HG03342 (cell line): ENCODE results near the gene C18orf63.
A peak's percentile ranks its signal among the peaks of the same experiment; 100 is the strongest.

Source experiments
- ATAC-seq: cut with Tn5 transposase; IDR thresholded peaks from one replicate; pipeline ENCODE4 v1.9.1; 2021; ENCODE audit warnings: mild to moderate bottlenecking, moderate library complexity; ENCODE audit not compliant: unreplicated experiment

C18orf63 gene

DNA sequence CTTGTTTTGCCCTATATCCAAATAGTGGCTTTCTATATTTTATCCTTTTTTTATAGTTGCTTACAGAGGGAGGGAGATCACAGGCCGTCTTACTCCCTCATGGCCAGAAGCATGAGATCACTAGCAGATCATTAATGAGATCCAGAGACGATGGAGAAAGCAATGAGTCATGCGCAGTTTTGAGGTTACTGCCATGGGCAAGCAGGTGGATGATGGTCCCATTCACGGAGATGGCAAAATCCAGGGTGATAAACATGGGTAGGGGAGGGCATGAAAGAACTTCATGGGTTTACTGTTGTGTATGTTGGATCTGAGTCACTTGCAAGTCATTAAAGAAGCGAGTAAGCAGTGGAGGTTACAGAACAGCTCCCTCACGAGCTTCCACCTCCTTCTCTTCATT lies 60.4 kb downstream of the C18orf63 start:
- no peak for ATAC-seq

DNA sequence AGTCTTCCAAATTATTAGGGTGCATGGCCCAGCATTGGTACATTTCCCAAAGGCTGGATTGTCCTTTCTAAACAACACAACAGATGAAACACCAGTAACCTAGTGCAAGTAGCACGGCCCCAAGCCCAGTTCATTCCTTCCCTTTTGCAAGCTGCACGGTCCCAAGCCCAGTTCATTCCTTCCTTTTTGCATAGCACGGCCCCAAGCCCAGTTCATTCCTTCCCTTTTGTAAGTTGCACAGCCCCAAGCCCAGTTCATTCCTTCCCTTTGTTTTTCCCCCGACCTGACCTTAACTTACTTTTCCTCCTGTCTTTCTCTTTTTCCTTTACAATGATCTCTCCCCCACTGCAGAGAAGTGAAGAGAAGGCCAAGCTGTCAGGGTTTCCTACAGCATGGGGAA lies 60.9 kb downstream of the C18orf63 start:
- no peak for ATAC-seq

DNA sequence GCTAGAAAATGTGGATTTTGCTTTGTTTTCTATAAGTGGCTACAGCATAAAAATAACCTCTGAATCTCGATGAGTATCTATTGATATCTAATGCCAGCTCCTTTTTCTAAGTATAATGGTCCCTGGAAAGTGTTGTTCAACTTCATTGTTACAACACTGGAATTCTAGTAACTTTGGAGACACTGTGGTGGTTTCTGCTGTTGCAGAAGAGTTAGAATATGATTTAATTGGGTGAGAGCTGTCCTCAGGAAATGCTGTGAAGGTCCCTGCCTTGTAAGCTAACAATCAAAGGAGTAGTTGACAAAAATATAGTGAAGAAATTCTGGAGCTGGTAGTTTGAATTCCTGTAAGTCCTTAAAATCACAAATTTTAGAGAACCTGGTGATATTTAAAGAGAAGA lies 62.1 kb downstream of the C18orf63 start:
- ATAC-seq, result no peak

DNA sequence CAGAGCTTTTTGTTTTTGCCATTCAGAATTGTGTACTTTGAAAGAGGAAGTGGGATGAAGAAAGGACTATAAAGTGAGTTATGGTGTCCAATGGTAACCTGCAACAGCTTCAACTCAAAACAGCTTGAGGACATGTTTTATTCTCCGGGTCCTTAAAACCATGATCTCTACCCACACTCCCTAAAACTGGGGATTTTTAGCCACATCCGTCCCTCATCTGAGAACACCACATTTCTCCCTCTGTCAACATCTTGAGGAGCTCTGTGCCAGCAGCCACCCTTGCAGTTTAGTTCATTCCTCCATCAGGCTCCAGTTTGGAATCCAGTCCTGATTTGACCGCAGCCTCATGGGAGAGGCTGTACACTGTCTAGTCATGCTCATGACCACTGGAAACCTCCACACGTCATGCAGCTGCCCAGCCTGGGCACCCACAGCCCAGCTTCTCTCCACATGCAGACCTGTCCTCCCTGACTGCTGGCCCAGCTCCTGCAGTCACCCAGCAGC lies 62.6 kb downstream of the C18orf63 start:
- peak; percentile 72 for ATAC-seq

DNA sequence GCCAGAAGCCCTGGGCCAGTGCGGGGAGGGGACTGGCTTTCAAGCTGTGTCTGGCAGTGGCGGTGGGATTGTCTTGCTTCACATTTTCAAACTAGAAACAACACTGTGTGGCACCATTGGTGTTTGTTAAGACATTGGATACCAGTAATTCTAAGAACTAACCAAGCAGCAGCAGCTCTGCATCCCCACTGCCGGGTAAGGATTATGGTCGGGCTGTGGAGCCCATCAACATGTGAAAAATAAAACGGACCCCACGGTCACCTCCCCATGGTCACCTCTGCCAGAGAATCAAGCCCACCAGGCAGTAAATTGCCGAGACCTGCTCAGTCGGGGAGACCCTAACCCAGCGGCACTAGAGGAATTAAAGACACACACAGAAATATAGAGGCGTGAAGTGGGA lies 65.3 kb downstream of the C18orf63 start:
- ATAC-seq, result no peak

DNA sequence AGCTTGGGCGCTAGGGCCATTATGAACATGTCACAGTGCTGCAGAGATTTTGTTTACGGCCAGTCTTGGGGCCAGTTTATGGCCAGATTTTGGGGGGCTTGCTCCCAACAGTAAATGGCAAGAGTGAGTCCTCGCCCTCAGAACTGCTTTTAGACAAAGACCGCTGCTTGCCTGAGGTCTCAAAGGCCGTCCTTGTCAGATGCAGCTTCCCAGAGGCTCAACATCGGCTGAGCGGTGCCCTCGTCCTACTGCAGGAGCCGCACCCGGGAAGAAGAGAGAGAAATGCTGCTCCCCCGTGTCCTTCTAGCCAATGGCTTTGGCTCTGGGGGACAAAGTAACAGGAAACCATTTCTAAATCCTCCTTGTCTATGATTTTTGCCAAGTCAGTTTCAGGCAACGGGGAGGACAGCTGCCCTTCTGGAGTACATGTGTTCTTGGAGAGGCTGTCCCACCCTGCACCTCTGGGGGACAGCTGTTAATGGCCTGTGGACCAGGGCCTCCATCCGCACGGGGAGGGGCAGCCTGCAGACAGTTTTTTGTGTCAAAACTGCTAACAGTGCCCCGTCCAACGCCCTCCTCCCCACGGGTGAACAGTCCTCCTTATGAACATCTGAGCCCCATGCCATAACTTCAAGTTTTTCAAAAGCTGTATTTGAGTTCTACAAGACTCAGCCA lies 66.1 kb downstream of the C18orf63 start:
- no peak for ATAC-seq

DNA sequence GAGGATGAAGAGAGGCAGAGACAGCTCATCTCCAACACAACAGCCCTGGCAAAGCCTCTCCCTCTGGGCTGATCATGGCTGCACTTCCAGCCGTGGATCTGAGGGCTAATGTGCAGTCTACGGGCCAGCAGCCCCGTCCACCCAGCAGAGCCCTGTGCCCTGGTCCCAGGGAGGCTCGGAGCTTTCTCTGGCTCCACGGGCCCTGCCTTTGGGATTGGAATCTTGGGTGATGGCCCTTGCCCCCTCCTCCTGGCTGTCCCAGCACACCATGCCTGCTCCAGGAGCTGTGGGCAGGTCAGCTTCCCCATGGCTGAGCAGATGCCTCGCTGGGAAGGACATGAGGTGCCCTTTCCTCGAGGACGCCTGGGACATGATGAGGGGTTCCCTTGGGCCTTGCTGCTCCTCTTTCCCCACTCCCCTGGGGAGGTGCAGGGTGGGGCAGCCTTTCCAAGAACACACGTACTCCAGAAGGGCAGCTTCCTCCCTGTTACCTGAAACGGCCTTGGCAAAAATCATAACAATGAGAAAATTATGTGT lies 66.9 kb downstream of the C18orf63 start:
- ATAC-seq, result no peak

DNA sequence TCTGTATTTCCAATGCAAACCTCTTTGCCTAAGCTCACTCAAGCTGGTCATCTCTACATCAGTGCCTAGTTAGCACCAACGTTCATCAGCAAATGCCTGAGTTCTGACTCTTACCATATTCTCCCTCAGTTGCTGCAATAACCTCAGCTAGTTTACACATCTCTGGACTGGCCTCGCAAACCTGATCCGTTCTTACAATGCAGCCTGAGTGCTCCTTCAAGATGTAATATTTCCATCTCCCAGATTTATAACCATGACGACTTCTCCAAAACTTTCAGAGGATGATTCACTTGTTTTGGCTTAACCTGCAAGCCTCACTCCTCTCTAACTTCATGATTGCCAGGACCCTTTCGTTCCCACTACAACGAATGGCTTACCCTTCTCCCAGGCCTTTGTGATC lies 71.7 kb downstream of the C18orf63 start:
- ATAC-seq, result no peak

DNA sequence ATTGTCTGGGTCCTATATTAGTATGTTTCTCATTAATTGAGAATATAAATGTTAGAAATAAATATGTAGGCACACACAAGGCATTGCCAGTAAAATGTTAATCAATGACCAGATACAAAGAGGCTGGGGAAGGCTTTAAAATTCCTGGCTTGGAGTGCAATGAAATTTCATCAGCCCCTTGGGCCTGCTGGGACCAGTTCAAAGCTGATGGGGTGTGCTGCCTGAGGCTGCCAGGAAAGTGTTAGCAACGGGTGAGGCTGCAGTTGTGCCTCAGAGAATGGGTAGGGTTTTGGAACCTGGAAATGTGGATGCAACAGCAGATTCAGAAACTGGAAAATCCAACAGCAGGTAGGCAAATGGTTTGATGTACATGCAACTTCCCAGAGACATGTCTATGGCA lies 72.6 kb downstream of the C18orf63 start:
- no peak for ATAC-seq

DNA sequence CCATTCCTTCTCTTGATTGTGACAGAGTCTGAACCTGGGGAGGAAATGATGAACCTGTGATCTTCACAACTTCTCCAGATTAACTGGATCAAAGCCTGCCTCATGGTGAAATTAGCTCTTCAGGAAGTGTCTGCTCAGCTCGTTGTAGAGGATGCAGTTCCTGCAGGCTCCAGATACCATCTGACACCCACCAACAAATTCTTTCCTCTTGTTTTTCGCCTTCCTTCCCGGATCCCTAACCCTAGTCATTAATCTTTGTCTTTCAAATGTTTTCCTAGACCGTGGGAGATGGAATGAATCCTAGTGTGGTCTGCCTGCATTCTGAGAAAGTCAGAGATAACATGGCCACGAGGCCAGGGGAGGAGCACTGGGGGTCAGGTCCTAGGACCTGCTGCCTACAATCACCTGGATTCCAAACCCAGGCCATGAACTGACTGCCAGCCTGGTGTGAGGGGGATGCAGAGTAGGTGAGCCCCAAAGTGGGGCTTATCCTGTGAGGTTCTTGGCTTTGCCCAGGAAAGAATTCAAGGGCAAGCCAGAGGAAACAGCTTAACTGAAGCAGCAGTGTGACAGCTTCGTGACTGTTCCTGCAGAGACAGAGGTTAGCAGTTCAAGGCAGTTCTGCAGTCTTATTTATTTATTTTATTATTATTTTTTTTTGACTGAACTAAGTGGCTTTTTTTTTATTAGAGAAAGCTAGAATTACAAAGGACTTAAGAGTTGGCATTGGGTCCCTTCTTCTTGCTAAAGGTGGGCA lies 73.7 kb downstream of the C18orf63 start:
- ATAC-seq, result no peak

DNA sequence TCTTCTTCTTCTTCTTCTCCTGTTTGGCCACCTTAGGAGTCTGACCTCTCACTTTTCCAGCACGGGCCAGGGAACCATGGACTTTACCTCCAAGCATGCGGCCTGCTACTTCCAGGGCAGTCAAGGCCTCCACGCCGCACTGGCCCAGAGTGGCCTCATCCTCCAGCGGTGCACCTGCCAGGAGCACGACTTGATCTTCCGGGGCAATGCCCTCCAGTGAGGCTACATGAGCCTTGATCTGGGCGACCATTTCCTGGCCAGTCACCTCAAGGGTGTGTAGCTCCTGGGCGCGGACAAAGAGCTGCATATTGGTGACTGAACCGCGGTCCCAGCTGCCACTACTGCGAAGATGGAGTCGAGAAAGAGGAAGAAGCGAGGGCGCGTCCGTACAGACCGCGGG lies 74.4 kb downstream of the C18orf63 start:
- ATAC-seq, result no peak

DNA sequence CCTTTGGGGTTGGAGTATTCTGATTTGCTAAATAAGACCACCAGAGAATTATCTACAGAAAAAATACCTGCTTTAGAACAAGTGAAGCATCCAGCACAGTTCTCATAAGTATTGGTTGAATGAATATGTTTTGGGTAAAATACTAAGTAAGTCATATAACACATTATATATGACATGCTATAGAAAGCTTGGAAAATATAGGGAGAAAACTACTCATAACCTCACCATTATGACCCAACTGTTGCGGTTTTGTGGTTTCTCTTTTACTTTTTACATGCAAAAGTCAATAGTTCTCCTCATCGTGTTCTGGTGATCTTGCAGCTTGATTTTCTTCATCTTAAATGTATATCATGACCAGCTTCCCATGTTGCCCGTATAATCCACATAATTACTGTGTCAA lies 75.3 kb downstream of the C18orf63 start:
- no peak for ATAC-seq

DNA sequence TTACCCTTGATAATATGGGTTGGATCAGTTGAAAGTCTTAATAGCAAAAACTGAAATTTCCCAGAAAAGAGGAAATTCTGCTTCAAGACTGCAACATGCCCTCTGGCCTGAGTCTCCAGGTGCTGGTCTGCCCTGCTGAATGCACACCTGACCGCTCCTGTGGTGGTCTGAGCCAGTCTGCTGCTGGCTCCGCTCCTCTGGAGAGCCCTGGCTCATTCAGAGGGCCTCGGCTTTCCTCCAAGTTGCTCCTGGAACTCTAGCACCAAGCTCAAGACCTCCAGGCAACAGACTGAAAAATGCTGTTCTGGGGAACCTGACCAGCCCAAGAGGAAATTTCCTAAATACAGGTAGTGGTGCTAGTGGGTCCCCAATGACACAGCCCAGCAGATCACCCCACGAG lies 76.7 kb downstream of the C18orf63 start:
- no peak for ATAC-seq

DNA sequence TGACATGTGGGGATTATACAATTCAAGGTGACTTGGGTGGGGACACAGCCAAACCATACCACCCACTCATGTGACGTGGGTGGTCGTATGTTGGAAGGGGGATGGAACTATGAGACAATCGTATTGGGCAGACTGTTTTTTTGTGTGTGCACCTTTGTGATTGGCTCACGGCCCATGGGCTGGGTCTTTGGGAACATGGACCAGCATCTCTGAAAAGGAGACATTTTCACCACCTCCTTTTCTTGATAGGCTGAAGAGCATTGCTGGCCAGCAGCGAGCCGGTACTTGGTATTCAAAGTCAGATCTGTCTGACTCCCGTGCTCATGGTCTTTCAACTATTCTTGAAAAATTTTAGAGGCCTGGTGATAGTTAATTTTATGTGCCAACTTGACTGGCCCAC lies 79.4 kb downstream of the C18orf63 start:
- ATAC-seq, result no peak

DNA sequence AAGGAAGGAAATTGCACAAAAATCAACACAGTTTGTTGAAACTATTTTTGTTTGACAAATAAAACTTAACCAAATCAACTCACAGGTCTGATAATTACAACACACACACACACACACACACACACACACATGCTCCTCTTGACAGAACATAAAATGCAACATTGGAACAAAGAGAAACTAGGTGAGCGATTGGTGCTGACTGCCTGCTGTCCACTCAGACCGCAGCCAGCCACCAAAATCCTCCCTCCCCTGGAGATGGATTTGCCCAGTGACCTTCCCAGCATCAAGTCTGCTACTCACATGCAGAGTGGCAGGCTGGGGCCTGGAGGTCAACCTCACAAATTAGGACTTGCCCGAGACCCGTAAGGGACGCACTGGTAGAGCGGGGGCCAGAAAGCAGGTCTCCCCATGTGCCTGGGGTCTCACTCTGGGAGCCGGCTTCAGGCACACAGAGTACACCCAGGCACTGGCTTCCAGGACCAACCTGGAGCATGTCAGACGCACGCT lies 80.1 kb downstream of the C18orf63 start:
- ATAC-seq, result no peak

DNA sequence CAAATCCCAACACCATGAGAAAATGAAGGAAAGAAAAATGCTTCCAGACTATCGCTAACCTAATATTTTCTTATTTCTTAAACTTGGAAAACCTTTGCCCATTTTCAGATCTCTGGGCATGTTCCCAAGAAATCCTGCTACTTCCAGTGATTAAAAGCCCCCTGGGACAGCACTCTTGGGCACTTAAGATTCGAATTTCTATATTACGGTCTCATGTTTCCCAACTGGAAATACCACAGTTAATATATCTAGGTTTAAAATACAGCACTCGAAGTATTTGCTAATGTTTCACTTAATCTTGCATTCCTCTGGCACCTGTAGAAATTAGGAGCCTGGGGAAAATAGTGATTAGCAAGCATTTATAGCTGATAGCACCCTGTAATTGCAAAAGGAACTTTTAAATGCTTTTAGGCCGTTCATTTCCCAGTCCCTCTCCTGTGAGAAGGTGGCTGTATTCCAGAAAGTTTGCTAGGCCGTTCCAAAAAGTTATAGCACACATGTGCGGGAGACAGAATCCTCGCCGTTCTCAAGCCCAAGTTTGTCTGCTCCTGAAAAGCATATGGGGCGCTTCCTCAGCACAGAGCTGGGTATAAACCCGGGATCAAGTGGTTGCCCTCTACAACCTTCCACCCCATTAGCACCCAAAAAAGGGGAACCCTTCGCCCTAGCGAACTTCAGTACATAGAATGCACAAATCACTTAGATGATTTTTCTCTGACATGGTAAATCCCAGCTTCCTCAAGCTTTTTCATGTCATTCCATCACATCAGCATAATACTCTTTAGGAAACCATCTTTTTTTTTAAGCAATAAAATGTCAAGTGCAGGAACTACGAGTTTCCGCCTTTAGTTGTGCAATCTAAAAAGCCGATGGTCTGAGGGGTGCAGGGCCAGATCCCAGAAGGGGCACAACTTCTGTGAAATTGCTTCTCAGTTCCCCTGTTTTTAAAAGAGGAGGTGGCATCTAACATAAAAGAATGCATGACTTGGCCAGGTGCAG lies 80.8 kb downstream of the C18orf63 start:
- ATAC-seq, result no peak

DNA sequence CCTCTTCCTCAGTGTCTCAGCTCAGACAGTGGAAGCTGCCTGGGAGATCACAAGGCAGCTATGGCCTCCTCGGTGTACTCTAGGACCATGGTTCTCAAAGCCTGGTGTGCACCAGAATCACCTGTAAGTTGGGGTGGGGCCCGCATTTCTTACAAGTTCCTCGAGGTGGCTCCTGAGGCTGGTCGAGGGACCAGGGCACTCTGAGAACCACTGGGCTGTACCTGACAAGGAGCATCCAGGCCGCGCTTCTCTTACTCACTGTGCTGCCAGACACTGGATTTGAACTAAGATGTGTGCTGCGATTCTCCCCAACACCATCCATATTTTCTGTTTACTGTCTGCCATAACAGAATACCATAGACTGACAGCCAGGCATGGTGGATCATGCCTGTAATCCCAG lies 81.9 kb downstream of the C18orf63 start:
- no peak for ATAC-seq

DNA sequence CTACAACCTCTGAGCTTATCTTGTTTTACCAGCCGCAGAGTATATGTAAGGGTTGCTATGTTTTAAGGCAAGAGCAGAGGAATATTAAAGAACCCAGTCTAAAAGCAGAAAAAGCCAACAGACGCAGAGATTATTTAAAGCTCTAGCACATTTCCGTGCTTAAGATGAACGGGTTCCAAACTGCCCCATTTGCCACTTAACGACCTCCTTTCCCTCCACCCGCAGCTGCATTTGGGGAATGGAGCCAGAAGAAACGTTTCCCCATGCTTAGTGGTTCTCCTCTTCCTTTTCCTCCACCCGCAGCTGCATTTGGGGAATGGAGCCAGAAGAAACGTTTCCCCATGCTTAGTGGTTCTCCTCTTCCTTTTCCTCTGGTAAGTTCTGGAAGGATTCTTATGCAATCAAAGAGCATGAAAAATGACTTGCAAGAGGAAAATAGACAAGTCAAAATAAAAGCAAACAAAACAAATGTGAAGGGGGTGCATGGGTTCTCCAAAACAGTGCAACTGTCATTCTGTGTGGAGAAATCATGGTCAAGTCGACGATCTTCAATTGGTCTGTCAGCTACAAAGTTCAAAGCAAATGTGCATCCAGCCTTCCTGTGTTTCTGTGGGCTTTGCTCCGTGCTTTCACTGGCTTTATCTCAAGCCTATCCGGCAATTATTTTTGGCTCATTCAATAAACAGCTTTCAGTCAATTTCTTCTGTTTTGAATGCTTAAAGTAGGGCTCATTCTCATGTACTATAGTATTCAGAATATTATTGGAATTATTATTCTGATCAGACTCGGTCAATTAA lies 83.7 kb downstream of the C18orf63 start:
- no peak for ATAC-seq

DNA sequence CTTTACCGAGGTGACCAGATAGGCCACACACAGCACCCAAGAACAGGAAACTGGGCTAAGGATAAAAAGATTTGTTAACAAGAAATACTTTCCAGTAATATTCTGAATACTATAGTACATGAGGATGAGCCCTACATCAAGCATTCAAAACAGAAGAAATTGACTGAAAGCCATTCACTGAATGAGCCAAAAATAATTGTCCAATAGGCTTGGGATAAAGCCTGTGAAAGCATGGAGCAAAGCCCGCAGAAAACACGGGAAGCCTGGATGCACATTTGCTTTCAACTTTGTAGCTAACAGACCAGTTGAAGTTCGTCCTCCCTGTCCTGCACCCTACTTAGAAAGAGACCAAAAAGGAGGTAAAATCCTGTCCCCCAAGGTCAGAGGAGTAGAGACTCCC lies 85.2 kb downstream of the C18orf63 start:
- no peak for ATAC-seq

DNA sequence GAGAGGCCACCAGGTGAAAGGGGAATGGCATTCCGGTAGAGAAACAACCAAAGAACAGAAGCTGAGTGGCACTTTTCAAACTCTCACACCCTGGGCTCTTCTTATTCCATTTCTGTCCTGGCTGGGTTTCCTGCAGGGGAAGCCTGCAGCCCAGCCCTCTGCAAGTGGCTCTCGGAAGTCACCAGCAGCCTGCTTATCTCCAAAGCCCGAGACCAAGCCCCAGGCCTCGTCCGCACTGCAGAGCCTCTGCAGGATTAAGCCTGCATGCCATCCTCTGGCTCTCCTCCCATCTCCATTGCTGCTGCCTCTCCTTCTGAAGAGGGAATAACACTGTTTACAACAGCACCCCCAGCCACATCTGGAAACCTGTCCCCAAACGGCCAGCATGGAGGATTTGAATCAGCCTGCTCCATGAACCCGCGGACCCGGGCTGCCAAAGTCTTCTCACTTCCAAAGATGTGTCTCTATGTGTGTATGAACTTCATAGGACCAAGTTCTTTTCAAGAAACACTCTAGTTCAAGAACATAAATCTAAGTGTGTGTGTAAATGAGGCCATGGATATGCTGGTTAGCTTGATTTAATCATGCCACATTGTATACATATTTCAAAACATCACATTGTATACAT lies 87.3 kb downstream of the C18orf63 start:
- no peak for ATAC-seq
